Measurements from ENCODE around the gene CASK.

The CASK gene

DNA sequence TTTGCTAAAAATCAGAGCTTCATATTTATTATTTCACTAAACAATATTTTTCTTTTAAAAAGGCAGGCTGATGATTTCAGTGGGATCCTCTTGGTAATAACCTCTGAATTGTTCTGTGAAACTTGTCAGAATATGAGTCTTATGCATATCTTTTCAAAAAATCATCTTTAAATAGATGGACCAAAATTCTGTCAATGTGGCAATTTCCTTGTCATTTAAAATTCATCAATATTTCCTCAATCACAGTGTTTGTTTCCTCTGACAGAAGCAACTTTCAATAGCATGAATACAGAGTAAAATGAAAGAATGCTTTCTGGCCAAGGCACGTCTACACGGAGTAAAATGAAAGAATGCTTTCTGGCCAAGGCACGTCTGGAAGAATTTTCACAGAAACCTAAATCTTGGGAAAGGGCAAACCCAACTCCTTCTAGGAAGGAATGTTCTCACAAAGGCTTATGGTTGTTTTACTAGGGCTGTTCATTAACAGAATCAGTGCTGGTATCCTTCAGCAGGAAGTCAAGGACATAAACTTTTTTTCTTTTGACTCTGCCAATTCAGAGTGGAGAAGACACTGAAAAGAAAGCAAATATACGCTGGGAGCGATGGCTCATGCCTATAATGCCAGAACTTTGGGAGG lies 333.6 kb downstream of the CASK start:
- no peak for DNase-seq (ENCODE audit: low read depth in 1 of 2, low spot score in 1 of 2)

DNA sequence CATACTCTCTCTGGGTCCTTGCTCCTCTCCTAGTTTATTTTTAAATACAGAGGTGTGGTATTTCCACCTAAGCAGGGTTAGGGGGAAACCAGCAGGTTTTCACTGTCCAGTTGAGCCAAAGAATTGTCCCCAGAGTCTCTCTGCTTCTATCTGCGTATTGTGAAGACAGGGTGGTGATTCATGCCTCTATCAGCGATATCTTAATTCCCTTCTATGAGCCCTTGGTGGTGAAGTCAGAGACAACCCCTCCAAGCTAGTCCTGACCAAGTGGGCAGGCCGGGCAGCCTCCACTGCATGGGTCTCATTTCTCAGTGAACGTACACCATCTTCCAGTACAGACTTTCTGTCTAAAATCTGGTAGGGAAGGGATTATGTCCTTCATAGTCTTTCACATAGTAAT lies 335.1 kb downstream of the CASK start:
- DNase-seq (ENCODE audit: low read depth in 1 of 2, low spot score in 1 of 2) = no peak

DNA sequence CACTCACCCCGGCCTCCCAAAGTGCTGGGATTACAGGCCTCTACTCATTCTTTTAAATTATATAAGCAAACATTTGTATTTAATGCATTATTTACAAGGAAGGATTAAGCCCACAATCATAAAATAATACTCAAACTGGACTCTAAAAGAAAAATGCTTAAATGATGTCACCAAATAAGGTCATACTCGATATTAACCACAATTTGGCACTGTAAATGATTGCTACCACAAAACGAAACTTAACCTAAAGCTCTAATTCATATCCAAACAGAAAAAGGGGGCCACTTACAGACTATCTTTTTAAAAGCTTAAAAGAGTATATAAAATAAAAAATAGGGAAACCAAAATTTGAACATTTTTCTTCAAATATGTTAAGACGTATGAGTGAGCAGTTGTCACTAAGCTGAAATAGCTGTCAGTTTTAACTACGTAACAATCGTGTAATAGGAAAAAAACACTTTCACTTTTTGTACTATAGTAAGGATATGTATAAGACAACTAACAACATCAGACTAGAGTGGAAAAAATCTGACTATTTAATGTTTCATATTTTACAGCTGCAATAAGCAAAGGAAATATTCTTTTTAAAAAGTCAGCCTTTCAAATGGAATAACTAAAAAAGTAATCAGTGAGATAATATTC lies 342.8 kb downstream of the CASK start:
- DNase-seq (ENCODE audit: low read depth in 1 of 2, low spot score in 1 of 2) = no peak

DNA sequence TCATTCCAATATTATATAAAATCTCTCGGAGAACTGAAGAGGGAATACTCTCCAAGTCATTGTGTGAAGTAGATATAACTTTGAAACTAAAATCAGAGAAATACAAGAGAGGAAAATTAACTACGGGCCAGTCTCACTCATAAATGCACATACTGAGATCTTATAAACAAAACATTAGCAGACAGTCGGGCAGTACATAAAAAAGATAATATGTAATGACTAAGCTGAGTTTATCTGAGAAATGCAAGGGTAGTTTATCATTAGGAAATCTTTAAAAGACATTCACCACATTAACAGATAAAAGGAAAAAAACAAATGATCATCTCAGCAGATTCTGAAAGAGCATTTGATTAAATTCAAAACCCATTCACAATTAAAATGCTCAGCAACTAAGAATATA lies 359.5 kb downstream of the CASK start:
- no peak for DNase-seq (ENCODE audit: low read depth in 1 of 2, low spot score in 1 of 2)

DNA sequence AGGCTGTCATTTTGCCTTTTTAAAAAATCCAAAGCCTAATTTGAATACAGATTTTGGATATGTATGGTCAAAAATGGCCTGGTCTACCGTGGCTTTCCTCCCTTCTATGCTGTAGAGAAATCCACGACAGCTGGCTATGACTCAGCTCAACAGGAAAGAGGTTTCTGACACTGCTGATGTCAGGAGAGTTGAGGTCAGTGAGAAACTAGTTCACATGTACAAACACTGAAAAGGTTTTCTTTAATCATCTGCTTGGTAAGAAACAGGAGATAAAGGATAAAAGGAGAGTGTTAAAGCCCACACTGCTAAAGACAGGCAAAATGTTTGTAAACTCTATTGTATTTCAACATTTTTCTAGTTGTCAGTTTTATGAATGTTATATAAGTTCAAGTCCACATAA lies 362.3 kb downstream of the CASK start:
- DNase-seq (ENCODE audit: low read depth in 1 of 2, low spot score in 1 of 2) = no peak

DNA sequence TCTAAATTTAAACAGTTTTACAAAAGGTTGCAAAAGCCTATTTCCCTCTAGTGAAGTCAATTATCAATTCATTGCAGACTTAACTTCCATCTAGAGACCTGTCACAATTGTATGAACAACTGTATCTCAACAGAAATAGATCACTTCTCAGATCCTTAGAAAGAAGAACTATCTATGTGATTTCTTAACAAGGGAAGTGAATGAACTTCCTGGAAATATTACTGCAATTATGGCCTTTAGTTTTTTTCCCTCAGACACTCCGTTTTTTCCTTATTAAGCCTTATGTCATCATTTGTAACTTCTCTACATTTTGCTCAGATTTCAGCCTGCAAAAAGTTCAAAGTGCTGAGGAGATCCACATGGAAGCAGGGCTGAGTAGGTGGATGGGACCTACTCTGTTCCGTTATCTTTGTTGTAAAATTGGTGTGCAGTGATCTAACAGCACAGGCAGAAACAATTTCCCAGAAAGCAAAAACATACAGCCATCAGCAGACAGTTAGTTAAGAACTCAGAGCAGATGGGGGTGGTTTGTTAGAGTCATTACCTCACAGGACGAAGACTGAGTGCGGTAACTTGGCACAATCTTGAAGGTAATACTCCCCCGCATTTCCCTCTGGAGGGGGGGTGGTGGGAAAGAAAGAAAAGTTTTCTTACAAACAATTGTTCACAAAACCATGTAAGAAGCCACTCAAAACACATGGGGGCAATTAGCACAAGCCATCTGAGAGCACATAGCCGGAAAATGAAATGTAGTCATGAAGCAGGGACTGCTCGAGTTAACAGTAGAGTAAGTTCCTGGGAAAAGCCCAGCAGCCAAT lies 363.9 kb downstream of the CASK start:
- no peak for DNase-seq (ENCODE audit: low read depth in 1 of 2, low spot score in 1 of 2)

DNA sequence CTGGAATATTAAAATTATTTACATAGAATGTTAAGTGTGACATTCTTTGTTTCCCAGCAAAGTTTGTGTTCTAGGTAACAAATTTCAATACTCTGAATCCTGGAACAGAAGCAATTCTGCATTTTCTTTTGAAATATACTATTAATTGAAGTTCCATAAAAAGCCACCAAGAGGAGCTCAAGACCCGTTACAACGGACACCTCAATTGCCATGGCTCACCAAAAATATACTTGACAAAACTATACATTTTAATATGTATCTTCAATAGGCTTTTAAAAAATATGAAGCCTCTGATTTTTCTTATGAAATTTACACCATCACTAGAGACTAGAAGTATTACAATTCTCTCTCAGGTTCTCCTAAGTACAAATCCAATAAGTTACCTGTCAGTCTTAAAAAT lies 364.8 kb downstream of the CASK start:
- no peak for DNase-seq (ENCODE audit: low read depth in 1 of 2, low spot score in 1 of 2)

DNA sequence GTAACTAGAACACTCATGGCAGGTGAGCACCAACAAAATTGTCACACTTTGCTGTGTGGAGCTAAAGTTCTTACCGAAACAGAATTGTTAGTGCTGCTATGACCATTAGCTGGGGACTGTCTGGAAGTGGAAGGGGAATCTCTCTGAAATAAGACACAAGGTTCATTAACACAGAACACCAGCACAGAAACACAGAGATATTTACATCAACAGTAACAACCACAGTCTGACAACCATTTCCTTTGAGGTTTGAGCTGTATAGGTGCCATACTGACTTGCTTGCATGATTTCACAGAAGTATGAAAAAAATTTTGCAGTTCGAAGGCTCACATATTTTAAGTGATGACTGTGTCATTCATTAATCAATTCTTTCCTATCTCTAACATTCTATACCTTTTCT lies 366.4 kb downstream of the CASK start:
- DNase-seq (ENCODE audit: low read depth in 1 of 2, low spot score in 1 of 2) = no peak

DNA sequence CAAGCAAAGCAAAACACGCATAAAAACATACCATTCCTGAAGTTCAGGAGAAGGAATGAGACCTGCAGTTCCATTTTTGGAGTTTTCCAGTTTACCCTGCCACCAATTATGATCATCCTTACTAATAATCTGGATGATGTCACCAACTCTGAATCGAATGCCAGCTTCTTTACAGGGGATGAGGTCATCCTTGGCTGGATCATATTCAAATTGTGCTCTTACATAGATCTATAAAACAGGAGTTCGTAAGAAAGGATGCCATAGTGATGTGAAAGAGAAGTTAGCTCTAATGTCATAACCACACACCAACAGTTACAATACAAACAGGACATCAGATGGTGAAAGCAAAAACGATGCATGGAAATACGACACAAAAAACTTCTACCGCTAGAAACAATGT lies 369.7 kb downstream of the CASK start:
- no peak for DNase-seq (ENCODE audit: low read depth in 1 of 2, low spot score in 1 of 2)

DNA sequence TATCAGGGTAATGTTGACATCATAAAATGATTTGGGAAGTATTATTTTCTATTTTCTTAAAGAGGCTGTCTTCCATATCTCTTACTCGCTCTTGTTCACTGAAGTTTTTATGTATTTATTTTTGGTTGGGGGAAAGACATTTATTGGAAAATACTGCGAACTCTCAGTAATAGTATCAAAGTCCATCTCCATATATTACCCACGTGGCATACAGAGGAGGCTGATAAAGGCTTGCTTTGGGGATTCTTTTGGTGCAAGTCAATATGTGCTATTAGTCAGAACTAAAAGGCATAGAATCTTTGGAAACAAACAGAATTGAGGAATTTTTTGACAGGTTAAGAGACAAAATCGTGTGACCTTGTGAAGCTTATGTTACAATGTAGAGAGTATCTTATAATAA lies 374.9 kb downstream of the CASK start:
- no peak for DNase-seq (ENCODE audit: low read depth in 1 of 2, low spot score in 1 of 2)

DNA sequence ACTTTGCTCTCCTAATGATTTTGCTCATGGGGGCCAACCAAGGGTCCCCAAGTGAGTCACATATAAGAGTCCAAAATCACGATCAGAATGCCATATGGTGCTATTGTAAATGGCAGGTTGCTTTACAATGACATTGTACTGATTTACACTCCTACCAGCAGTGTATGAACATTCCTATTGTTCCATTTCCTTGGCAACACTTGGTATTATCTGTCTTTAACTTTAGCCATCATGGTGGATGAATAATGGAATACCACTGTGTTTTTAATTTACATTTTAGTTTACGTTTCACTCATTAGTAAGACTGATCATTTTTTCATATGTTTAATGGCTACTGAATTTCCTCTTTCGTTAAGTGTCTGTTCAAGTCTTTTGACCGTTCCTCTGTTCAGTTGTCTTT lies 379.7 kb downstream of the CASK start:
- DNase-seq (ENCODE audit: low read depth in 1 of 2, low spot score in 1 of 2) = no peak

DNA sequence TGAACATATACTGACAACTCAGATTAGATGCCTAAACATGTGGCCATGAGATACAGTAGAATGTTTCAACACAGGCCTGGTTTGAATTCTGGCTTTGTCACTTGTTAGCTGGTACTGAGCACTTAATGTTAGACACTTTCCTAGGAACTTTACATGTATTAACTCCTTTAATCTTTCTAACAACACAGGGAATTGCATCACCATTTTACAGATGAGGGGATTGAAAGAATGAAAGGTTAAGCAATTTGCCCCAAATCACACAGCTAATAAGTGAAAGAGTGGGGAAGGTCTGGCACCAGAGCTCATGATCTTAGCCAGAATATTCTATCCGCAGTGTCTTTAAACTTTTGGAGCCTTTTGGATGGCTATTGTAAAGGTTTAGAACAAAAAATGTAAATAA lies 380.3 kb downstream of the CASK start:
- no peak for DNase-seq (ENCODE audit: low read depth in 1 of 2, low spot score in 1 of 2)

DNA sequence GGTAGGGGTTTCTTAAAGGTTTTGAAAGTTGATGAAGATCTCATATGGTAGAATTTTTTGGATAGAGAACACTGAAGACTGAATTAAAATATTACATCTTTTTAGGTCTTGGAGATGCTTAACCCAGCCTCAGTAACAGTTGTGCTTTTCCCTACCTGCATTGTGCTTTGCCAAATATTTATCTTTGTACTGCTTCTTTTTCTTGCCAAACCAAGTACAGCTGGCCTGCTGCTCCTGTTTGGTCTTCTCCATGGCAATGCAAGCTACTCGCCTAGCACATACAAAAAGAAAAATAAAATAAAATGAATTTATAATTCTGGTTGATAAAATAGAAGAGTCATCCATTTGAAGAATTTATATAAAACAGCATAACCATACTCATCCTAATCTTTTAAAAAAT lies 380.8 kb downstream of the CASK start:
- no peak for DNase-seq (ENCODE audit: low read depth in 1 of 2, low spot score in 1 of 2)

DNA sequence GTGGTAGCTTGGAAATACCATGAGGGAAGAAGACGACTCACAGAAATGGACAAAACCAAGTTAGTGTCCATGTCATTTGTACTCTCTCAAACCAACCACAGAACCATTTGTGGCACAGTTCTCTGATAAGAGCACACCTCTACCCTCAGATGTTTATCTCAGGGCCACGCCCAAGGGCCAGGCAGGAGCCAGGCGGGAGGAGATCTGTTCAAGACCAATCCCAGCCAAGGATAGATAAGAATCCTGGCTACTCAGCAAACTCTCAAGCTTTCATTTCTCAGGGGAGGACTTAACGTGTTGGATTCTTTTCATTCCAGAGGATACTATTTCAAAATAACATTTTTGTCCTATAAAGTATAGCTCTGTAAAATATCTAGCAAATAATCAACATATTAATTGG lies 381.2 kb downstream of the CASK start:
- DNase-seq (ENCODE audit: low read depth in 1 of 2, low spot score in 1 of 2) = no peak

DNA sequence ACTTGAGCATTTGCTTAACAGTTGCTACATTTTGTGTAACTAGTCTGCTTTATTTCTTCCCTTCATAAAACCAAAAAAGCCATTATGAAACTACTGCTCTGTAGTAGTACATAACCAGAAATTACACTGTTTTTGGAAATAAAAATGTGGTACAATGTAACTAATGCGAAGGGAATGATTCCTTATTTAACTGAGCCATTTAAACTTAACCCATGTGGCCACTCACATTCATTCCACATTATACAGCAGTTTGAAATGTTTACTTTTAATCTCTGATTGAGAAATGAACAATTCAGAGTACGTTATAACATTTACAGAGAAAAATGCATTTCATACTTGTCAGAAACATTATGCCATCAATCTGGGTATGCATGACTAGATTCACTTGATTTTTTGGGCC lies 382.0 kb downstream of the CASK start:
- DNase-seq (ENCODE audit: low read depth in 1 of 2, low spot score in 1 of 2) = no peak

DNA sequence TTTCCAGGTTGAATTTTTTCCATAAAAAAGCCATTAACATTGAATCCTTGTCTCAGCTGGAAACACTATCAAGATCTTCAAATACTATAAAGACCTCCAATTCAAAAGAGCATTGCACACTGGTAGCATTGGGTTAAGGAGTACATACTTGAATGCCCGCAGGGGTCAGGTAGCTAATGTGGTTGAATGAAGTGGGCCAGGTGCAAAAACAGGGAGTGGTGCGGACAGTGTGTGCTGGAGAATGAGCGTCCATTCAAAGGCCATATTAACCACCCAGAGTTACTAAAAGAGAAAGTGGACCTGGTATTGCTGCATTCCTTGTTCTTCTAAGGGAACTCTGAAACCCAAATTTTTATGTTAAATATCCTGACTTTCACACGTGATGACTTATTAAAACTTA lies 384.6 kb downstream of the CASK start:
- no peak for DNase-seq (ENCODE audit: low read depth in 1 of 2, low spot score in 1 of 2)

DNA sequence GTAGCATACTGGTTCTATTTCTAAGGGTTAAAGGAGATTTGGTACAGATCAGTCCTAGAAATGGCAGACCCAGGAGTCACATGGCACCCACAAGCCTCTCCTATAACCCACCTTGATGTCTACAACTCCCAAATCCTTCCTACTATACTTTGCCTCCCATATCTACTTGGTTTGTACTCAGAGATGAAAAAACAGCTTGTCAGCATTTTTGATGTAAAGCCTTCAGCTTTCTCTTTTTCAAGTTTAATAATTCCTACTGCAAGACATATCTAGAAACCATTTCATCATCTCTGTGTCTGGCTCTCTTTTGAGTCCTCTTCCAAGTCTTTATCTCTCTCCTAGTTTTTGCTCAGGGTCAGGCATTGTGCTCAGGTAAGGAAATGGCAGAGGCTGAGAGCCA lies 393.3 kb downstream of the CASK start:
- no peak for DNase-seq (ENCODE audit: low read depth in 1 of 2, low spot score in 1 of 2)

DNA sequence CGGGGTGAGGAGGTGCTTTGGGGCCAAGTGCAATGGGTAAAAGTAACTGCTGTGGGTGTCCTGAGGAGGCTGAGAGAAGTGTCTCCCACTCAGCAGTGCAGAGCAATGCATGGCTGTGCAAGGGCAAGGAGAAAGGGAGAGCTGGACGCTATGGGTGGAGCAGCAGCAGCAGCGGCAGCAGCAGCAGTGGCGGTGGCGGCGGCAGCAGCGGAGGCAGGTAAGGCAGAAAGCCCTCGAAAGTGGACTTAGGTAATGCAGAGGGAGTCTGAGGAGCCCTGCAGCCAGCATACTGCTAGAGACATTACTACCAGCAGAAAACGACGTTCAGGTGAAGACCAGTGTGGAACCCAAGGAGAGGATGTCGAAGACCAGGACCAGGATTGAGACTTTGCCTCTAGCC lies 394.1 kb downstream of the CASK start:
- DNase-seq (ENCODE audit: low read depth in 1 of 2, low spot score in 1 of 2) = no peak

DNA sequence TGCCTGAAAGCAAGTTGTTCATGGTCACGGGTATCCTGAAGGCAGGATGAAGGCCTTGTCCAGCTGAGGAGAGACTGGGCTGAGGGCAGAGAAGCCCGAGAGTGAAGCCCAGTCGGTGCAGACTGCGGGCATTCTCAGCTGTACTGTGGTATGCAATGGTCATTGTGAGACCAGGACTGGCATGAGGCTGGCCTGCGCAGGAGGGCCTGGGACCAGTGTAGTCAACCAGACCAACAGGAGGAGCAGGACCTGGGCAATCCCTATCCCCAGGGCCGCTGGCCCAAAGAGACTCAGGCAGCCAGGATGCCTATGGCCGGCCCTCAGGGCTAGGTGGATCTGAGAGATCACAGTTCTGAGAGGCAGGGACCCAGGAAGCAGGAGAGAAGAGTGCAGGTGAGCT lies 394.6 kb downstream of the CASK start:
- no peak for DNase-seq (ENCODE audit: low read depth in 1 of 2, low spot score in 1 of 2)

DNA sequence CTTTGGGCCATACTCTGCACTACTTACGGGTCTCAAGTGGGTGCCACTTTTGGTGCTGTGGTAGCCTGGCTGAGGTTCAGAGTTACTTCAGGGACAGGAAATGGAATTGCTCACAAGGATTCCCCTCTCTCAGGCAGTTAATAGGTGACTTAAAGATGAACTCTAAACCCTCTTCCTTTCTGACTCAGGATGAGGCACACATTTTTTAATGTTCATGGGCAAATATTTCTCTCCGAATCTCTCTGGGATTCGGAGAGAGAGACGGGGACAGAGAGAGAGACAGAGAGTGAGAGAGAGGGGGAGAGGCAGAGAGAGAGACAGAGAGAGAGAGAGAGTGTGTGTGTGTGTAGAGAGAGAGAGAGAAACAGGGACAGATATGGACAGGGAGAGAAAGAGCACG lies 396.4 kb downstream of the CASK start:
- DNase-seq (ENCODE audit: low read depth in 1 of 2, low spot score in 1 of 2) = no peak

DNA sequence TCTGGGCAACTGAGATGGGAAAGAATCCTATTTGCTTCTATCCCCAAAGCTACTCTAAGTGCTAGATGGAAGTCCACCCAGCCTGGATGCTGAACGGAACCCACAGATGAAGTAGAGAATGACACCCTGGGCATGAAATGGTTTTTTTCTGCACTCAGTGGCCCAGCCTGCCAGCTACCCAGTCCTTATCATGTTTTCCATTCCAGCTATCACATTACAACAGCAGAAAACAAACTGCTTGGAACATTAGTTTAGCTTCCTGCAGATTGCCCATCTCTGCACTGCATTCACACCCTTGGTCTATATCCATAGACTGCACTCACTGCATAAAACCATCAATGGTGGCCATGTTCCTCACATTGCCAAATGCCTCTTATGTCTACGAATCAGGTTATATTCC lies 397.1 kb downstream of the CASK start:
- no peak for DNase-seq (ENCODE audit: low read depth in 1 of 2, low spot score in 1 of 2)

DNA sequence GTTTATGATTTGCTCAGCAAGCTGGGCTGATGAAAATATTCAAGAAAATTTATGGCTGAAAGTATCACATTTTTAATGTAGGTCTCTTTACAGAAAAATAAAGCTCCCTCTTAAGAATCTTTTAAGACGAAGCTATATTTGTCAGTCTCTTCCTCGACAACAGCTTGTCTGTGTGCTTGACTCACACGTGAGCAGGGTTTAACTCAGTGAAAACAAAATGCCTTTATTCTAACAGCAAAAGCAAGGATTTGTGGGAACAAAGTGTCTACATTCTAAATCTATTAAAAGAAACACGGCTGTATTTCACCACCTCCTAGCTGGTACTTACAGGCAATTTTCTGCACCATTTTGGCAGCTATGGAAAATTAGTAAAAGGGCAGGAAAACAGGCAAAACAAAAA lies 400.7 kb downstream of the CASK start:
- no peak for DNase-seq (ENCODE audit: low read depth in 1 of 2, low spot score in 1 of 2)

DNA sequence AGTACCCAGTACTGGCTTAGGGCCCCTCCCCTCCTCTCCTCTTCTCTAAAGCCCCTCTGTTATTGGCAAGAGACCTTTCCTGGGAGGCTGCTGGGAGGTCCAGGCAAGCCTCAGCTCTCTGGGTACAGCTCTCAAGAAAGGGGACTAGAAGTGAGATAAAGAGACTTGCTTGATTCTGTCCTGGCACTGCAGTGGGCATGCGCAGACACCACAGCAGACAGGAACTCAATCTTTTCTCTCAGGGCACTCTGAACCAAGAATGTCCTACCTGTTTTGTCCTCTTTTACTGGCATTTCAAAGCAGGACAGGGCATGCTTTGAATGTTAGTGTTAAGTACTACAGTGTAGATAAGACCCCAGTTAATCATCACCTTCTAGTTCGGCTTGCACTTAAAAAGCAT lies 401.3 kb downstream of the CASK start:
- no peak for DNase-seq (ENCODE audit: low read depth in 1 of 2, low spot score in 1 of 2)

All from activated T-helper 1 cell treated with anti-CD3 and anti-CD28 coated beads, Interleukin-2, amount 50 U/mL, for 16 hours (primary cell).